Measurements from ENCODE around the gene GCNA. TPM values are rescaled to one million over a fixed set of nuclear protein-coding genes. Genes with fewer than 3 reads are reported as not detected.

Gene GCNA
- total and polyA plus RNA-seq, 10 of the 15 experiments (the other 5 are each of a cell fraction or from before 2014, with no cell fraction given): 0.37 to 1.6 (median 0.90) TPM

GRCh38 chrX:71640002-71640401 is 61.8 kb downstream of the GCNA start:
- FAIRE-seq: no peak
- intact Hi-C loops (cut with micrococcal nuclease; ENCODE audit: unreplicated experiment) (no loop called here), in situ Hi-C loops (cut with MboI) (no loop called here)
- 43% methylated on average over 4 of the region's 4 CpGs for WGBS (ENCODE audit: insufficient coverage, insufficient replicate concordance, low lambda C conversion rate, missing lambda C conversion rate)
- Histone ChIP-seq H3K79me2 (ENCODE audit: control insufficient read depth, insufficient read depth, low read length) (no peaks in the 10 kb centered on the region), H3K4me2 (ENCODE audit: control insufficient read depth, insufficient read depth) (no peak overlapping the region), H3K27me3 (replicated peaks in 1 of 2; ENCODE audit: control insufficient read depth in 2 of 2, insufficient read depth in 2 of 2, low read length in 1 of 2) (no peaks in the 10 kb centered on the region), H3K9ac (ENCODE audit: control insufficient read depth, insufficient read depth, low read length) (no peak overlapping the region), H3K36me3 (ENCODE audit: control insufficient read depth in 2 of 2, insufficient read depth in 2 of 2, low read length in 1 of 2) (no peaks in the 10 kb centered on the region), H4K20me1 (ENCODE audit: control insufficient read depth, insufficient read depth) (no peaks in the 10 kb centered on the region), H3K4me3 (no peak overlapping the region), H3K27ac (ENCODE audit: control insufficient read depth, insufficient read depth) (no peak overlapping the region), H3K4me1 (ENCODE audit: control insufficient read depth, insufficient read depth, low read length) (peaks cover 16% of the 10 kb centered on the region), H3K9me3 (replicated peaks; ENCODE audit: control insufficient read depth, insufficient read depth, low read length) (no peaks in the 10 kb centered on the region), H2AFZ (ENCODE audit: control insufficient read depth, low read depth, low read length) (no peak overlapping the region)
- ChIA-PET POLR2A (no interaction called here), SMC1A (ENCODE audit: uncharacterized antibody, unreplicated experiment) (no interaction called here), RAD21 (ENCODE audit: unreplicated experiment) (no interaction called here), CTCF (interaction anchor here (0.6 kb wide), 1 partner anchor 12 kb away, joined by 4 read pairs; no protein-coding TSS in a partner anchor)
- no peak for ATAC-seq
- BruUV-seq (replicated peaks): no TSS peak
- no peak for DNase-seq (ENCODE audit: low read depth, low spot score)
- no peak for TF ChIP-seq CHD2 (IDR thresholded peaks at IDR 0.05; ENCODE audit: borderline replicate concordance, low read depth, low read length)
- TF ChIP-seq POU2F2 (IDR thresholded peaks at IDR 0.05; ENCODE audit: borderline replicate concordance, low read depth, low read length): no peak
- TF ChIP-seq REST (IDR thresholded peaks at IDR 0.05; ENCODE audit: low read depth, low read length): no peak
- no peak for TF ChIP-seq CBX5 (IDR thresholded peaks at IDR 0.05; ENCODE audit: low read depth)
- no peak for TF ChIP-seq NFIC (IDR thresholded peaks at IDR 0.05; ENCODE audit: low read depth, low read length)
- TF ChIP-seq ELK1 (IDR thresholded peaks at IDR 0.05; ENCODE audit: low read depth, low read length): no peak
- TF ChIP-seq ZNF217 (IDR thresholded peaks at IDR 0.05): no peak
- no peak for TF ChIP-seq KAT2A (conservative IDR thresholded peaks at IDR 0.05; ENCODE audit: control insufficient read depth, low read depth, low read length)
- TF ChIP-seq CTCF (IDR thresholded peaks at IDR 0.05 in 2 of 3, conservative IDR thresholded peaks at IDR 0.05 in 1 of 3; ENCODE audit: control insufficient read depth in 2 of 3, extremely low read depth in 1 of 3, insufficient read depth in 1 of 3, low read depth in 3 of 3, low read length in 3 of 3): no peak
- no peak for TF ChIP-seq NKRF (conservative IDR thresholded peaks at IDR 0.05)
- TF ChIP-seq NFYB (IDR thresholded peaks at IDR 0.05; ENCODE audit: insufficient read depth, low read depth, low read length): no peak
- no peak for TF ChIP-seq CBFB (IDR thresholded peaks at IDR 0.05; ENCODE audit: low read depth)
- no peak for TF ChIP-seq RUNX3 (IDR thresholded peaks at IDR 0.05; ENCODE audit: low read length)
- no peak for TF ChIP-seq TCF12 (IDR thresholded peaks at IDR 0.05; ENCODE audit: low read depth, low read length)
- TF ChIP-seq, protein P1, sequence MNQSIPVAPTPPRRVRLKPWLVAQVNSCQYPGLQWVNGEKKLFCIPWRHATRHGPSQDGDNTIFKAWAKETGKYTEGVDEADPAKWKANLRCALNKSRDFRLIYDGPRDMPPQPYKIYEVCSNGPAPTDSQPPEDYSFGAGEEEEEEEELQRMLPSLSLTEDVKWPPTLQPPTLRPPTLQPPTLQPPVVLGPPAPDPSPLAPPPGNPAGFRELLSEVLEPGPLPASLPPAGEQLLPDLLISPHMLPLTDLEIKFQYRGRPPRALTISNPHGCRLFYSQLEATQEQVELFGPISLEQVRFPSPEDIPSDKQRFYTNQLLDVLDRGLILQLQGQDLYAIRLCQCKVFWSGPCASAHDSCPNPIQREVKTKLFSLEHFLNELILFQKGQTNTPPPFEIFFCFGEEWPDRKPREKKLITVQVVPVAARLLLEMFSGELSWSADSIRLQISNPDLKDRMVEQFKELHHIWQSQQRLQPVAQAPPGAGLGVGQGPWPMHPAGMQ (IDR thresholded peaks at IDR 0.05; ENCODE audit: borderline replicate concordance): no peak
